Skin of body (tissue), 2 donors: ENCODE data around the gene CAMK4. TPM values are rescaled to one million over a fixed set of nuclear protein-coding genes. Genes with fewer than 3 reads are reported as not detected.
A peak's percentile ranks its signal among the peaks of the same experiment; 100 is the strongest.

Source experiments
- DNase-seq: peaks from one replicate; lab custom pipeline; 2025; lab: John Stamatoyannopoulos, UW
- total RNA-seq: library from RNA; depleted of rRNA; stranded (reverse); fragments of >200 nt; gene quantifications from one replicate; pipeline ENCODE4 v1.2.3, GENCODE V29; 2014

CAMK4 gene
- total RNA-seq, 1 donor from 2014 or later, result 6.0 TPM

DNA sequence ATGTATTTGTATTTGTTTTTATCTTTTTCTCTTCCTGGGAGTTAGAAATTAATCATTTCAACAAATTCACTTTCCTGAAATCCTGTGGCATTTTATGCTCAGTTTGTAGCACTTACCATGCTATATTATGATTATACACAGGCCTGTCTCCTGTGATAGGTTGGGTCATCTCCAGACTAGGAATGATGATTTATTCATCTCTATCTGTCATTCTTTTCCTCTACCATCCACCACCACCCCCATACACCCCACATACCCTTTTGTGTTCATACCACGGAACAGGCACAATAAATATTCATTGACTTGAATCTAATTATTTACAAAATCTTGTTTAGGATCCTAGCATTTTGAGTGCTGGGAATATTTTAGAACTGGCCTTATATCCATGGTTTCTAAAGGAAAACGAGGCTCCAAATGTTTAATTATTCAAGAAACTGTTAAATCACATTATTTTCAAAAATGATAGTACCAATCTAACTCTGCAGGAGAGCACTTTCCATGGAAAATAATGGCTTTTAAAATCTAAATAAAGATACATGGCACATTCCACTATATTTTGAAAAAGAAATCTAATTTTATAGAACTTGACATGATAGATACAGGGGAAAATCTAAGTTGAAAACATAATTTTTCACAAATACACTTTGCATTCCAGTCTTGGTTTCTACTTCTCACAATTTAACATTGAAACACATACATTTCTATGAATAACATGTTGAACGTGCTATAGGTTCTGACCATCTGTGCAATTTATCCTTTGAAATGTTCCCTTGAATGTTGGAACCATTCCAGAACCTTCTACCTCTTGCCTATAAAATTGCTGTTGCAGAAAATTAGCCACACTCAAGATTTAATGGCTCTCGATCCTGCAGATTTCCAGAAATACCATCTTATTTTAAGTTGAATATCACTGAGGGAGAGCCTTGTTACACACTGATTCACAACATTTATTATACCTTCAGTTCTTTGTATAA lies 198.8 kb downstream of the CAMK4 start:
- no peak for DNase-seq

- DNase-seq, result no peak
Observed at GRCh38 chr5:111425205-111425604, 201.0 kb downstream of the CAMK4 start.

GRCh38 chr5:111427762-111428161 lies 203.6 kb downstream of the CAMK4 start:
- no peak for DNase-seq

GRCh38 chr5:111432883-111433536 lies 208.8 kb downstream of the CAMK4 start:
- DNase-seq, result no peak

DNA sequence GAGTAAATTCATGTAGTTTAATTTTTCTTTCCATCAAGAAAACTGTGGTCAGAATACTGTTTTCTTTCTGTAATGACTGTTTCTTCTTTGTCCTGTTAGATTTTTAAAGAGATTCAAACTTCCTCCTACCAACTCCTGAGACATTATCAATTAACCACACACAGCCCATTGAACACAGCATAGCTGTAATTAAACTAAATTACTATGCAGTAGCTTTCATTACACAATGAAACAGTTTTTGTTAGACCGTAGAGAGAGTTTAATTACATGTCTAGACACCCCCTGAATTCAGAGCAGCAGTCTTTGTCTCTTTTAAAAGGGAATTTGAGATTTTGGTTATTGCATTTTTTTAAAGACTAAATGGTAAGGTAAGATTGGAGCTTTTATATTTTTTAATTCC lies 210.6 kb downstream of the CAMK4 start:
- no peak for DNase-seq

DNA sequence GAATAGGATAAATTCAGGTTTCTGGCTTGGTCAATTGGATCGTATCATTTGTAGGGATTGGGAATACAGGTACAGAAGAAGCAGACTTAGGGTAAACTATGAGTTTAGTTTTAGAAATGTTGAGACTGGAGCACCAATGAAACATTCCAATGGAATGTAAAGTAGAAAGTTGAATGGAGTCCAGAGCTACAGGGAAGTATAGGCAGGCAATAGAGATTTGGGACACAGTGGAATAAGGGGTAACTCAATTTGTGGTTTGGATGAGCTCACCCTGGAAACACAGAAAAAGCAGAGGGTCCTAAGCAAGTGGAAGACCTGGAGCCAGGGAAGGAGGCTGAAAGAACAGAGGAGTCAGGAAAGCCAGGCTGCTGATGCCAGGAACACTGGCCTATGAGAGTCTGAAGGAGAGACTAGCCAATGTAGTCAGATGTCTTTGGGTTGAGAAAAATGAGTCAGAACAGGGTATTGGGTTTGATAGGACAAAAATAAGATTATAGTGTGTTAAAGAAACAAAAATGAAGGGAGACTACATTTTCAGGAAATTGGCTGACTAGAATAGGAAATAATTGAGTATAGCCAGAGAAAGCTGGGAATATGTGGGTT lies 215.4 kb downstream of the CAMK4 start:
- DNase-seq, result no peak

DNA sequence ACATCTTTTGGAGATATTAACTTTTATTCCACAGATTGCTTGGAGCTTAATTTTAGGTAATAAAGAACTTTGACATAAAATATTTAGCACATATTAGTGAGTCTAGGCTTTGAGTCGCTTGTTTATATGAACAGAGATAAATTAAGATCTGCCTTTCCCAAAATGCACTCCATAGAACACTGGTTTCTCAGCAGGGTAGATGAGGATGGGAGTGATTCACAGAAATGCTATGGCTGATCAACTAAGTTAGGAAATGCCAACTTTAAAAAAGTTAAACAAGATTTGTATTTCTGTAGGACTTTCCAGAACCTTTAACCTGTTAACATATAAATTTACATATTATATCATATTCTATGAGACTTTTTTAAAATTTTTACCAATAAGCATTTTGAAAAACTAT lies 222.9 kb downstream of the CAMK4 start:
- DNase-seq, result no peak

DNA sequence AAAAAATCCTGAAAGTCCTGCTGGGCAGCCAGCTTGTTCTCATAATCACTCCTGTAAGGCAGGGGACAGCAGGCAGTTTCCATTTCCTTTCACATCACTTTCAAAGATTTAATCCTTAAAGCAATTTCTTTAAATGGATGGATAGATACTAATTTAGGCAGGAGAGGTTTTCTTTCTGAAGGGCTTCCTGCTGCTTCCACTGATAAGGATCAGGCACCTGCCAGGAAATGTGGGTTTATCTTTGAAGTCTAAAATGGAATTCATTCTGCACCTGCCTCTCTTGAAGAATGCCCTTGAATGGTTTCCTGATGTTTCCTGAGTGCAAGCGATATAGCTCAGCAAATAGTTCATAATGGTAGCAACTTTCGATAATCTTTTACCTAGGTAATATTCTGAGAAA lies 223.6 kb downstream of the CAMK4 start:
- no peak for DNase-seq

DNA sequence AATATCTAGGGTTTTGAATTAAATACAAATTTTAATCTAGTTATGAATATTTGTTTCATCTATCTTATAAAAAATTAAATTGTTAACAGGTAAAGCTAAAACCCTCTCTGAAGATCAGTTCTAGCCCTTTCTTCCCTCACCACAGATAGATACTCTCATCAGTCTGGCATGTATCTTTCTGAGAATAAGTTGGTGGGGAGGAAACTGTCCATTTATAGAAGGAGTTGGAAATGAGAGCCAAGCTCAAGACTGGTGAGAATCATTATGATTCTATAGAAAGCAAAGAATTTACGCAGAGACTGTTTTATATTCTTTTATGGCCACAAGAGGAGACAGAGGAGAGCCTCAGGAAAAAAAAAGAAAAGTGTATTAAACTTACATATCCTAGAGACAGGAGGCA lies 229.1 kb downstream of the CAMK4 start:
- no peak for DNase-seq

- no peak for DNase-seq
Observed at GRCh38 chr5:111453747-111454146, 229.6 kb downstream of the CAMK4 start.

DNA sequence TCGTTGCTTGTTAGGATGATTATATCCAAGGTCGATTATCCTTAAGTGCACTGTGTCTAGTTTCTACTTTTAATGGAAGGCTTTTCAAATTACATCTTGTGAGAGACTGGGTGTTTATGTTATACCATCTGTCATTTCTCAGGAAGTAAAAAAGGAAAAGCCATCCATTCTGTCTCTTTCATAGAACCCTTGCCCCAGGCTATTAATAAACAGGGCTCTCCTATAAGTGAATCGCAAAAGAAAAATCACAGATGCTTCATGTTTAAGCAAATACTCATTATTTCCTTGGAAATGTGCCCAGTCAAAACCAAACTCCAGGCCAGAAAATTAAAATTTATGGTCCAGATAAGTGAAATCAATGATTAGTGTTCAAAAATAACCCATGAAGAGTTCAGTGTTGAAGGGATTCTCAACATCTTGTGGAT lies 230.0 kb downstream of the CAMK4 start:
- DNase-seq, result peak; percentile 34

GRCh38 chr5:111454776-111455175 lies 230.6 kb downstream of the CAMK4 start:
- DNase-seq, result no peak

GRCh38 chr5:111461255-111461671 lies 237.1 kb downstream of the CAMK4 start:
- DNase-seq, result no peak

DNA sequence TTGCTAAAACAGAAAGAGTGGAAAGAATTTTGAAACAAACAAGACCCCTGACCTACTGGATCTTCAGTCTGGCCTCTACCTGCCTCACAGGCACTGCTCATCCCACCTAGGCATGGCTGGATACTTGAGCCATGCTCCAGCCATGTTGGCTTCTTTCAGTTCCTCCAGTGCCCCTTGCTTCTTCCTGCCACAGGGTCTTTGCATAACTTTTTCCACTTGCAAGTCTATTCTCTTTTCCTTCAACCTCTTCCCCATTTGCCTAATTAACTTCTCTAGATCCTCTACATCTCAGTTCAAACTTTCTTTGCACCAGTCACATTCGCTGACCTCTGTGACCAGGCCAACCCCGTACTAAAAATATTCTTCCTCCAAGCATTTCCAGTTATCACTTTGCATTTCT lies 237.8 kb downstream of the CAMK4 start:
- no peak for DNase-seq

GRCh38 chr5:111463311-111463710 lies 239.1 kb downstream of the CAMK4 start:
- no peak for DNase-seq

- no peak for DNase-seq
Observed at GRCh38 chr5:111469293-111469896, 245.2 kb downstream of the CAMK4 start.

DNA sequence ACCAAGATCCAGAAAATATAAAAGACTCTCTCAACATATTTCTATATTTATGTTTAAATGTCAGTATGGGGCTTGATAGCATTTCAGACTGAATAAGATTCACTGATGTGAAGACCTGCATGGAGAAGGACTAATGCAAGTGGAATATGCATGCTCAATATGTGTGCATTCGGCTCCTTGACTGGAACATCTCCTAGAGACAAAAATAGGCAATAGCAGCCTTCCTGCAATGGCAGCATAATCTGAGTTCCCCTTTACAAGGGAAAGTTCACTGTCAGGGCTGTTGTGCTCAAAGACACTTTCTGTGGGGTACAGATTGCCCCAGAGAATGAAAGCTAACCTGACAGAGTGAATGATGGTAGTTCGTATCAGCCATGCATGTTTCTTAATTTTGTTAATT lies 245.7 kb downstream of the CAMK4 start:
- DNase-seq, result no peak

- no peak for DNase-seq
Observed at GRCh38 chr5:111472096-111472495, 247.9 kb downstream of the CAMK4 start.

GRCh38 chr5:111472579-111472978 lies 248.4 kb downstream of the CAMK4 start:
- DNase-seq, result no peak

DNA sequence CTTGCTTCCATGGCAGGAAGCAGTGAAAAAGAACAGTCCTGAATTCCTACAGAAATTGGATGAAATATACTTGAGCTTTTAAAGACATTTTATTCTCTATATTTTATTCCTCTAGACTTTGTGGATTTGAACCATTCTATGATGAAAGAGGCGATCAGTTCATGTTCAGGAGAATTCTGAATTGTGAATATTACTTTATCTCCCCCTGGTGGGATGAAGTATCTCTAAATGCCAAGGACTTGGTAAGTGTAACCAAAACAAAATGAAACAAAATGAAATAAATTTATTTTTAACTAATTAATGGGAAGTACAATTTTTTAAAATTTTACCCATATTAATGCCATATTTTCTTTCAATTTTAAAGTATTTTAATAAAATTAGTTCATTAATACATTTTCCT lies 254.1 kb downstream of the CAMK4 start:
- DNase-seq, result no peak

DNA sequence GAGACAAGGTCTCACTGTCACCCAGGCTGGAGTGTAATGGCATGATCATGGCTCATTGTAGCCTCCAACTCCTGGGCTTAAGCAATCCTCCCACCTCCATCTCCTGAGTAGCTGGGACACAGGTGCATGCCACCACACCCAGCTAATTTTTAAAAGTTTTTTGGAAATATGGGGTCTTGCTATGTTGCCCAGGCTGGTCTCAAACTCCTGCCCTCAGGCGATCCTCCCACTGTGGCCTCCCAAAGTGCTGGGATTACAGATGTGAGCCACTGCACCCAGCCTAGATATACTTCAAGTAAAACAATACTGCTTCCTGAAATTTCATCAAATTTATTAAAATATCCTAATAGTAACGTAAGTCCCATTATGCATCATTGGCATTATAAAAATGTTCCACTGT lies 254.7 kb downstream of the CAMK4 start:
- no peak for DNase-seq

- no peak for DNase-seq
Observed at GRCh38 chr5:111480346-111480745, 256.2 kb downstream of the CAMK4 start.
